Activated T-cell treated with anti-CD3 and anti-CD28 coated beads for 1 hour (primary cell): ENCODE results near the gene DBT.
"Not testable (repeated sequence)": the region's sequence is repeated elsewhere in the genome, so short reads cannot be mapped to it uniquely, and the experiment has no call there.

Experiments
- DNase-seq: peaks from one replicate; pipeline ENCODE4 v3.0.0-alpha.2; 2020; ENCODE audit warnings: low read depth

Gene DBT

DNA sequence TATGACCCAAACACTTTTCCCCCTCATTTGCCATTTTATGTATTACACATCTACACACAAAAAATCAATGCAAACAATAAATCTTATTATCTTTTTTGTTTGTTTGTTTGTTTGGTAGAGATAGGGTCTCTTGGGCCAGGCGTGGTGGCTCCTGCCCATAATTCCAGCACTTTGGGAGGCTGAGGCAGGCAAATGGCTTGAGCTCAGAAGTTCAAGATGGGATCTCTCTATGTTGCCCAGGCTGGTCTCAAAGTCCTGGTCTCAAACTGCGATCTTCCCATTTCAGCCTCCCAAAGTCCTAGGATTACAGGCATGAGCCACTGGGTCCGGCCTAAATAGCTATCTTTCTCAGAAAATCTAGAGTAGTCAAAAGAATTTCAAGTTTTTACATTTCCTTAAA lies 1.2 kb upstream of the DBT start:
- DNase-seq: no peak

DNA sequence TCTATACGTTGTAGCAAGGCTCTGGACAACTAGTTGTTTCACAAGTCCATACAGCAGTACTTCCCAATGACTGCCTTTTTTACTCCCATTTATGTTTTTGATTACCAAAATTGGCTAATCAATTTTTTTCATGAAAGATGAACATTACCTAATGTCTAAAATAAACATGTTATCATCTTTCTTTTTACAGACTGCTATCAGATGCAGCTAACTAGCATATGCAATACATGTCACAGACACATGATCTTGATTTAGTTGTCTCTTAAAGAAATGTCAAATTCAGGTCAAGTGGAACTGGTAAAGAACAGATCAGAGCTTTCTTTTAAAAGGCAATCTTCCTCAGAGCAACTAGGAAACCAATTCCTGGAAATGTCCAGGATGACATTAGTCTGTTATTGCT lies 630 bp upstream of the DBT start:
- DNase-seq: no peak

GRCh38 chr1:100249155-100249536 lies 488 bp downstream of the DBT start:
- no peak for DNase-seq

DNA sequence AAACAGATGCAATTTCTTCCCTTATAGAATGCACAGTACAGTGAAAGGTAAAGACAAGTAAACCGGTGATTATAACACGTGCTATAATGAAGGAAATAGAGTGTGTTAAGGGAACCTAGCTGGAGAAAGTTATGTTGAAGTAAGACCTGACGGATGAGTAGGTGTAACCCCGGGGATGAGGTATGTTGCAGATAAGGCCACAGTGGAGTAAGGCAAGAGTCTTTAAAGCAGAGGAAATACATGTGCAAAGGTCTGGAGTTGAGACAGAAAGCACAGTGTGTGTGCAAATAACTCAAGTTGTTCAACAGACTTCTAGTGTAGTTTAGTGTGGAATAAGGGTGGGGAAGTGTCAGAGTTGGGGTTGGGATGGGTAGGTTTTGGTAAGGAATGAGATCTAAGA lies 2.9 kb downstream of the DBT start:
- DNase-seq: no peak

DNA sequence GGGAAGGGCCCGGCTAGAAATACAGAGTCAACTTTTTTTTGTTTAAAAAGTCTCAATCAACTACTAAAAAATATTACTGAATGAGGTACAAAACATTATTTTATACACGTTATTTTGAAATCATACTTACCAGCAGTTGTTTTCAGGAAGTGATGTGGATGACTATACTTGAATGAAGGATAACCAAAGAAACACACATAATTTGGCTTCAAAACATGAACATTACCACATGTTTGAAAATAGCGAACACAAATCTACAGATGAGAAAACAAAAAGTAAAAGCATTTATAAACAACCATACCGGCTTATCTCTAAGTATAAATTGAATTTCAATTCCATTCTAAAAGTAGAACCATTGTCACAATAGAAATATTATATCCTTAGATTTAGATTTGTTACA lies 9.0 kb downstream of the DBT start:
- DNase-seq: no peak

- DNase-seq: no peak
These were observed 9.7 kb downstream of the DBT start for GRCh38 chr1:100239961-100240360.

DNA sequence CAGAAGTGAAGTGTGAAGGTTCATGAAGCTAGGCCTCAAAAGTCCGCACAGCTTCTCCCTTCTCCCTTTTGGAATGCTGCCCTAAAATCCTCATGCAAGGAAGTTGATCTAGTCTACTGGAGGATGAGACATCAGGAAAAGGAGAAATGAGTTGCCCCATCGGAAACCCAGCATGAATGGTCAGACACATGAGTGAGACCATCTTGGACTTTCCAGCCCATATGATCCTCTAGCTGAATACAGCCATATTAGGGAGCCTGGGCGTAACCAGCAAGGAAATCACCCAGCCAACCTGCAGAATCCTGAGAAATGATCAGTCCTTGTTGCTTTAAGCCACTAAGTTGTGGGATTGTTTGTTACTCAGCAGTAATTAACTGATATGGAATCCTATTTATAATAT lies 12.5 kb downstream of the DBT start:
- no peak for DNase-seq

DNA sequence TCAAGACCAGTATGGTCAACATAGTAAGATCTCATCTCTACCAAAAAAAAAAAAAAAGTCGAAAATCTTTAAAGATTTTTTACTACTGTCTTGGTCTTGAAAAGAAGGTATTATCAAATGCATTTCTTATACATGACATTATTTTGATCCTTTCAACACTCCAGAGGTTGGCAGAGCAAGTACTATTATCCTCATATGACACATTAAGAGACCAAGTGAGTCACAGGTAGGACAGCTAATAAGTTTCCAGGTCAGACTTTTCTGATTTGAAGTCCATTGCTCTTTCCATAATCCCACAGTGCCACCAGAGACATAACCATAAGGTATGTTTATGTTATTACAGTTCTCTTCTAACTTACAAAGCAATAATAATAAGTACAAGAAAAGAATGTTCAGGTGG lies 15.2 kb downstream of the DBT start:
- no peak for DNase-seq

GRCh38 chr1:100233566-100233965 lies 16.1 kb downstream of the DBT start:
- not testable (repeated sequence) for DNase-seq

DNA sequence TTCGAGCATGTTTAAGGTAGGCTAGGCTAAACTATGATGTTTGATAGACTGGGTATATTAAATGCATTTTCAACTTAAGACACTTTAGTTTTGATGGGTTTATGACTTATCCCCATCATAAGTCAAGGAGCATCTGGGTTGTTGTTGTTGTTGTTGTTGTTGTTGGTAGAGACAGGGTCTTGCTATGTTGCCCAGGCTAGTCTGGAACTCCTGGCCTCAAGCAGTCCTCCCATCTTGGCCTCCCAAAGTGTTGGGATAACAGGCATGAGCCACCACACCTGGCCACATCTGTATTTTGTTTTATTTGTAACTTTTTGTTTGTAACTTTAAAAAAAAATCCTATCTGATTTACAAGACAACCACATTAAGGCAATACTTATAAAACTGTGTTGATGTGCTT lies 17.5 kb downstream of the DBT start:
- no peak for DNase-seq

DNA sequence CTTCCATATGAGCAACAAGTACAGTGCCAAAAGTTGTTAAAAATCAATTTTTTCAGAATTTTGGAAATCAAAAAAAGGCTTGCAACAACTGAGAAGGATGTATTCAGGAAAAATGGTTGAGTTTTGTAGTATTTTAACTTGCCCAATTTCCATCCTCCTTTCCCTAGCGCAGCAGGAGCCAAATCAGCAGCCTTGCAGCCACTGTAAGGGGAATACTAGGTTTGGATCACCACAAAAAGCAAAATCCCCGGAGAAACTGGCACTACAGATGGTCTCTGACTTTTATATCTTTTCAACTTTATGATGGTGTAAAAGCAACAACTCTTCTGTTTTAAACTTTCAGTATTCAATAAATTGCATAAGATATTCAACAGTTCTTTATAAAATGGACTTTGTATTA lies 17.9 kb downstream of the DBT start:
- DNase-seq: no peak

DNA sequence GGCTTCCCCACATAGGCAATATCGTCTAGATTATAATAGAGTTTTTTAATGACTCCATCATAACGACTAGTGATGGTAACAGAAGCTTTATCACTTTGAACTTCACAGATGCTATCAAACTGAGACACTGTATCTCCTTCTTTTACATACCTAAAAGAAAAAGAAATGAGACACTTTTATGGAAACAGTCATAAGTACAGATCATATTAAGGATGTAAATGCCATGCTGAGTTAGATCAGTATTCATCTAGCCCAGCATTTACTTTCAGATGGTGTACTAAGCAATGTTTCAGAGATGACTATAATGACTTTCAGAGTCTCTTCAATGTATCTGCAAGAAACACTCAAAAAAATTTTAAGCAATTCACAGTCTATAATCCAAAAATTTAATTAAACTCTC lies 18.9 kb downstream of the DBT start:
- no peak for DNase-seq

- no peak for DNase-seq
These were observed 19.8 kb downstream of the DBT start for GRCh38 chr1:100229681-100230443.

DNA sequence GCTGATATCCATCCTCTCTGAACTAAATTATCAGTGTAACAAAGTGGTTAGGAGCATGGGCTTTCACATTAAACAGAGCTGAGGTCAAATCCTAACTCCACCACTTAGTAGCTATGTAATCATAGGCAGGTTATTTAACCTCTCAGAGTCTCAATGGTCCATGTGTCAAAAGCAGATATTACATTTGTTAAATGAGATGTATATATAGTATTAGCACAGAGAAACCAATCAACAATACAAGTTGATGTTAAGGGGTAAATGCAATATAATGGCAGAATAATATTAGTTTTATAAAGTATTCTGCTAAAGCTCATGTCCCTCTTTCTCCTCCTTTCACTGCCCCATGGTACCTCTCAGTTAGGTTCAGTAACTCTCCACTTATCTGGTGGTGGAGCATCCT lies 27.2 kb downstream of the DBT start:
- no peak for DNase-seq

- DNase-seq: no peak
These were observed 29.8 kb downstream of the DBT start for GRCh38 chr1:100219883-100220282.

DNA sequence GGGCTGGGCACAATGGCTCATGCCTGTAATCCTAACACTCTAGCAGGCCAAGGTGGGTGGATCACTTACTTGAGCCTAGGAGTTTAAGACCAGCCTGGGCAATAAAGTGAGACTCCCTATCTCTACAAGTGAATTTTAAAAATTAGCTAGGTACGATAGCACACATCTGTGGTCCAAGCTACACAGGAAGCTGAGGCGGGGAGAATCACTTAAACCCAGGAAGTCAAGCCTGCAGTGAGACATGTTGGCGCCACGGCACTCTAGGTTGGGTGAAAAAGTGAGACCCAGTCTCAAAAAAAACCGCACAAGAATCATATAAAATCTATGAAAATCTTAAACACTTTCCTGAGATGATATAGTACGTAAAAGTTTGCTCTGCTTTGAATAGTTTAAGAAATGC lies 30.2 kb downstream of the DBT start:
- no peak for DNase-seq

- DNase-seq: no peak
These were observed 31.8 kb downstream of the DBT start for GRCh38 chr1:100217834-100218233.

- no peak for DNase-seq
These were observed 34.5 kb downstream of the DBT start for GRCh38 chr1:100215101-100215500.

GRCh38 chr1:100213141-100213540 lies 36.5 kb downstream of the DBT start:
- DNase-seq: no peak

- no peak for DNase-seq
These were observed 43.3 kb downstream of the DBT start for GRCh38 chr1:100206301-100206700.

DNA sequence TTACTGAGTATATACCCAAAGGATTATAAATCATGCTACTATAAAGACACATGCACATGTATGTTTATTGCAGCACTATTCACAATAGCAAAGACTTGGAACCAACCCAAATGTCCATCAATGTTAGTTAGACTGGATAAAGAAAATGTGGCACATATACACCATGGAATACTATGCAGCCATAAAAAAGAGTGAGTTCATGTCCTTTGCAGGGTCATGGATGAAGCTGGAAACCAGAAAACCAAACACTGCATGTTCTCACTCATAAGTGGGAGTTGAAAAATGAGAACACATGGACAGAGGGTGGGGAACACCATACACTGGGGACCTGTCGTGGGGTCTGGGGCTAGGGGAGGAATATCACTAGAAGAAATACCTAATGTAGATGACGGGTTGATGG lies 44.0 kb downstream of the DBT start:
- DNase-seq: not testable (repeated sequence)

DNA sequence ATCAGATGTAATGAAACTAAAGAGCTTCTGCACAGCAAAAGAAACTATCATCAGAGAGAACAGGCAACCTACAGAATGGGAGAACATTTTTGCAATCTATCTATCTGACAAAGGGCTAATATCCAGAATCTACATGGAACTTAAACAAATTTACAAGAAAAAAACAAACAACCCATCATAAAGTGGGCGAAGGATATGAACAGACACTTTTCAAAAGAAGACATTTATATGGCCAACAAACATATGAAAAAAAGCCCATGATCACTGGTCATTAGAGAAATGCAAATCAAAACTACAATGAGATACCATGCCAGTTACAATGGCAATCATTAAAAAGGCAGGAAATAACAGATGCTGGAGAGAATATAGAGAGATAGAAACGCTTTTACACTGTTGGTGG lies 44.5 kb downstream of the DBT start:
- DNase-seq: not testable (repeated sequence)

DNA sequence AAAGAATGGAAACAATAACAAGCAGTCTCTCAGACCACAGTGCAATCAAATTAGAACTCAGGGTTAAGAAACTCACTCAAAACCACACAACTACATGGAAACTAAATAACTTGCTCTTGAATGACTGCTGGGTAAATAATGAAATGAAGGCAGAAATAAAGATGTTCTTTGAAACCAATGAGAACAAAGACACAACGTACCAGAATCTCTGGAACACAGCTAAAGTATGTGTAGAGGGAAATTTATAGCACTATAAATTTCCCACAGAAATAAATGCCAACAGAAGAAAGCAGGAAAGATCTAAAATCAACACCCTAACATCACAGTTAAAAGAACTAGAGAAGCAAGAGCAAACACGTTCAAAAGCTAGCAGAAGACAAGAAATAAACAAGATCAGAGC lies 46.9 kb downstream of the DBT start:
- DNase-seq: not testable (repeated sequence)

GRCh38 chr1:100200060-100200459 lies 49.6 kb downstream of the DBT start:
- DNase-seq: not testable (repeated sequence)

DNA sequence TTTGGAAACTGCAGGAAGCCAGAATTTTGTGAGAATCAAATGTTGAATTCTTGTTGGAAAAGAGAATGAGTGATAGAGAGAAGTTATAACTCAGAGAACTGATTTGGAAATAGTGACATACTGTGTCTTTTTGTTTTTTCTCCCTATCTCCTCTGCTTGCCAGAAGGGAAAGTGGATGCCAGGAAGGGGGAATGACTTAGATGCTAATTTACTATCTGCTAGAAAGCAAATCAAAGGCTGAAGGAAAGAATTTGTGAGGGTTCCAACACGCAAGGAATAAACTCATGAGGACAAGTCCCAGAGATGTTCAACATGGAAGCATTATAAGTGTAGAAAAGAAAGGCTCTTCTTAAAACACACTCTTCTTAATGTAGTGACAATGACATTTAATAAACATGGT lies 51.0 kb downstream of the DBT start:
- DNase-seq: no peak
